Measurements from ENCODE around the gene DHX35. TPM values are rescaled to one million over a fixed set of nuclear protein-coding genes. Genes with fewer than 3 reads are reported as not detected.

The DHX35 gene
- total and polyA plus RNA-seq, 10 of the 15 experiments (the other 5 are each of a cell fraction or from before 2014, with no cell fraction given): 4.3 to 21.6 (median 14.9) TPM

DNA sequence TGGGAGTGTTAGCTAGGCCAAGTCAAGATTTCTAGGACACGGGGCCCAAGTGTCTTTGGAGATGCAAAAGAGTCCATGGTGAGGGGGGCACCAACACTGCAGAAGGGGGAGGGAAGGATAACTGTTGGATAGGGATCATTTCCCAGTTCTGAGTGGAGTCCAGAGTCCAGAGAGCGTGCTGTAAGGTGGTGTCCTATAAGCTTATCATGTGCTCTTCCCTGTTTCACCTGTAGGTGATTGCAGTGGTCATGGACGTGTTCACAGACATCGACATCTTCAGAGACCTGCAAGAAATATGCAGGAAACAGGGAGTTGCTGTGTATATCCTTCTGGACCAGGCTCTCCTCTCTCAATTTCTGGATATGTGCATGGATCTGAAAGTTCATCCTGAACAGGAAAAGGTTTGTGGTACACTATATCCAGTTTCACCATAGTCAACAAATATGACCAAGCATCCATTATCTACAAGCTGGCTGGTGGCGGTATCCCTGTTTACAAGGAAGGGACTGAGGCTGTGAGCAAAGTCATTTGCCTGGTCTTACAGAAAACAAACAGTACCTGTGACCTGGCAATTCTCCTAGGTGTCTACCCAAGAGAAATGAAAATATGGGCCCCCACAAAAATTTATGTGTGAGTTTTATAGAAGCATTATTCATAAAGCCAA is 20.3 kb upstream of the DHX35 start:
- in situ Hi-C loops (cut with MboI) (no loop called here), intact Hi-C loops (cut with micrococcal nuclease; ENCODE audit: unreplicated experiment) (no loop called here)
- SMC1A ChIA-PET (ENCODE audit: uncharacterized antibody, unreplicated experiment): interaction anchor here (0.6 to 3.0 kb wide), 4 partner anchors 20 to 52 kb away, joined by 3 to 8 read pairs (median 3); partner anchors contain the start of gene DHX35
- Histone ChIP-seq H3K79me2 (ENCODE audit: control insufficient read depth, insufficient read depth, low read length) (peaks cover 29% of the 10 kb centered on the region), H3K4me3 (no peak overlapping the region), H3K4me1 (ENCODE audit: control insufficient read depth, insufficient read depth, low read length) (no peaks in the 10 kb centered on the region; the same call in 1 of the 2 replicates), H4K20me1 (ENCODE audit: control insufficient read depth, insufficient read depth) (no peaks in the 10 kb centered on the region), H3K4me2 (ENCODE audit: control insufficient read depth, insufficient read depth) (no peak overlapping the region), H3K27me3 (replicated peaks in 1 of 2; ENCODE audit: control insufficient read depth in 2 of 2, insufficient read depth in 2 of 2, low read length in 1 of 2) (no peaks in the 10 kb centered on the region), H3K36me3 (ENCODE audit: control insufficient read depth in 2 of 2, insufficient read depth in 2 of 2, low read length in 1 of 2) (peaks cover 28 to 46% of the 10 kb centered on the region in 2 experiments), H3K9me3 (replicated peaks; ENCODE audit: control insufficient read depth, insufficient read depth, low read length) (no peaks in the 10 kb centered on the region), H3K27ac (ENCODE audit: control insufficient read depth, insufficient read depth) (no peak overlapping the region), H3K9ac (ENCODE audit: control insufficient read depth, insufficient read depth, low read length) (no peak overlapping the region), H2AFZ (ENCODE audit: control insufficient read depth, low read depth, low read length) (no peak overlapping the region)
- 93% methylated on average over 5 of the region's 5 CpGs for WGBS (ENCODE audit: insufficient coverage, insufficient replicate concordance, low lambda C conversion rate, missing lambda C conversion rate)
- TF ChIP-seq, protein P1, sequence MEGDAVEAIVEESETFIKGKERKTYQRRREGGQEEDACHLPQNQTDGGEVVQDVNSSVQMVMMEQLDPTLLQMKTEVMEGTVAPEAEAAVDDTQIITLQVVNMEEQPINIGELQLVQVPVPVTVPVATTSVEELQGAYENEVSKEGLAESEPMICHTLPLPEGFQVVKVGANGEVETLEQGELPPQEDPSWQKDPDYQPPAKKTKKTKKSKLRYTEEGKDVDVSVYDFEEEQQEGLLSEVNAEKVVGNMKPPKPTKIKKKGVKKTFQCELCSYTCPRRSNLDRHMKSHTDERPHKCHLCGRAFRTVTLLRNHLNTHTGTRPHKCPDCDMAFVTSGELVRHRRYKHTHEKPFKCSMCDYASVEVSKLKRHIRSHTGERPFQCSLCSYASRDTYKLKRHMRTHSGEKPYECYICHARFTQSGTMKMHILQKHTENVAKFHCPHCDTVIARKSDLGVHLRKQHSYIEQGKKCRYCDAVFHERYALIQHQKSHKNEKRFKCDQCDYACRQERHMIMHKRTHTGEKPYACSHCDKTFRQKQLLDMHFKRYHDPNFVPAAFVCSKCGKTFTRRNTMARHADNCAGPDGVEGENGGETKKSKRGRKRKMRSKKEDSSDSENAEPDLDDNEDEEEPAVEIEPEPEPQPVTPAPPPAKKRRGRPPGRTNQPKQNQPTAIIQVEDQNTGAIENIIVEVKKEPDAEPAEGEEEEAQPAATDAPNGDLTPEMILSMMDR (IDR thresholded peaks at IDR 0.05 in 2 of 3, conservative IDR thresholded peaks at IDR 0.05 in 1 of 3; ENCODE audit: control insufficient read depth in 2 of 3, extremely low read depth in 1 of 3, insufficient read depth in 1 of 3, low read depth in 3 of 3, low read length in 3 of 3): peak in 1 of 3 experiments; percentile 2; a peak in 1 of 6 replicates
- TF ChIP-seq, protein P2, sequence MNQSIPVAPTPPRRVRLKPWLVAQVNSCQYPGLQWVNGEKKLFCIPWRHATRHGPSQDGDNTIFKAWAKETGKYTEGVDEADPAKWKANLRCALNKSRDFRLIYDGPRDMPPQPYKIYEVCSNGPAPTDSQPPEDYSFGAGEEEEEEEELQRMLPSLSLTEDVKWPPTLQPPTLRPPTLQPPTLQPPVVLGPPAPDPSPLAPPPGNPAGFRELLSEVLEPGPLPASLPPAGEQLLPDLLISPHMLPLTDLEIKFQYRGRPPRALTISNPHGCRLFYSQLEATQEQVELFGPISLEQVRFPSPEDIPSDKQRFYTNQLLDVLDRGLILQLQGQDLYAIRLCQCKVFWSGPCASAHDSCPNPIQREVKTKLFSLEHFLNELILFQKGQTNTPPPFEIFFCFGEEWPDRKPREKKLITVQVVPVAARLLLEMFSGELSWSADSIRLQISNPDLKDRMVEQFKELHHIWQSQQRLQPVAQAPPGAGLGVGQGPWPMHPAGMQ (IDR thresholded peaks at IDR 0.05; ENCODE audit: borderline replicate concordance): no peak
- CTCF ChIA-PET: interaction anchor here (2.3 kb wide), 1 partner anchor 107 kb away, joined by 7 read pairs; no protein-coding TSS in a partner anchor
- BruUV-seq (replicated peaks): no TSS peak
- DNase-seq (ENCODE audit: low read depth, low spot score) (no peak), FAIRE-seq (no peak), ATAC-seq (no peak)
- POLR2A ChIA-PET: no interaction called here
- RAD21 ChIA-PET (ENCODE audit: unreplicated experiment): no interaction called here
